Gastrocnemius medialis (tissue), 4 donors: ENCODE results near the gene SYT14. TPM values are rescaled to one million over a fixed set of nuclear protein-coding genes. Genes with fewer than 3 reads are reported as not detected.
"Not testable (repeated sequence)": the region's sequence is repeated elsewhere in the genome, so short reads cannot be mapped to it uniquely, and the experiment has no call there.

ENCODE experiments used
- ATAC-seq, 2 donors: fragments of 150-250 bp; one replicate each; pipeline ENCODE4 v1.9.1; 2016
- DNase-seq, 2 donors: peaks; one replicate each; pipeline ENCODE4 v3.0.0-alpha.2; 2019
- H3K27ac ChIP-seq, 4 donors: fragments of 200-600 bp; sonication (generic); 1 replicate in 1 of 4; 2 replicates in 3 of 4; pipeline ENCODE4 v1.5.1; 2016 to 2018; ENCODE audit warnings: mild to moderate bottlenecking in 2 of 4, moderate library complexity in 1 of 4
- H3K27me3 ChIP-seq, 3 donors: fragments of 200-600 bp; sonication (generic) in 2 of 3; 1 replicate in 1 of 3; 2 replicates in 2 of 3; pipeline versions ENCODE4 v1.5.1 to v1.6.0; 2016 to 2019; ENCODE audit warnings: mild to moderate bottlenecking in 1 of 3, moderate library complexity in 1 of 3
- H3K36me3 ChIP-seq, 2 donors: fragments of 200-600 bp; sonication (generic) in 1 of 2; one replicate each; pipeline ENCODE4 v1.5.1; 2017 to 2018
- H3K4me1 ChIP-seq, 2 donors: fragments of 200-600 bp; sonication (generic) in 1 of 2; one replicate each; pipeline ENCODE4 v1.5.1; 2016 to 2017; ENCODE audit warnings: mild to moderate bottlenecking in 2 of 2
- H3K4me3 ChIP-seq, 4 donors: fragments of 200-600 bp; sonication (generic) in 3 of 4; 1 replicate in 1 of 4; 2 replicates in 3 of 4; pipeline ENCODE4 v1.5.1; 2016 to 2019; ENCODE audit warnings: mild to moderate bottlenecking in 2 of 4
- H3K9me3 ChIP-seq, 3 donors: fragments of 200-600 bp; sonication (generic) in 2 of 3; 1 replicate in 1 of 3; 2 replicates in 2 of 3; pipeline ENCODE4 v1.5.1; 2016 to 2019
- CTCF ChIP-seq, 5 experiments: fragments of 450-650 bp in 3 of 5; fragments of 200-600 bp in 2 of 5; sonication (generic) in 2 of 5; IDR thresholded peaks in 4 of 5; conservative IDR thresholded peaks in 1 of 5; 1 replicate in 4 of 5; 2 replicates in 1 of 5; pipeline ENCODE4 v1.5.1; 2016 to 2019; ENCODE audit warnings: antibody characterized with exemption in 5 of 5, mild to moderate bottlenecking in 3 of 5, moderate library complexity in 3 of 5
- POLR2A ChIP-seq, 2 donors: fragments of 450-650 bp; IDR thresholded peaks; one replicate each; pipeline ENCODE4 v1.6.1; 2017; ENCODE audit warnings: antibody characterized with exemption in 2 of 2, mild to moderate bottlenecking in 2 of 2, moderate library complexity in 2 of 2
- in situ Hi-C, 4 donors: fragments of 200-750 bp; cut with MboI; loops; one replicate each; pipeline versions ENCODE4 v1.15.0 to v1.8.0; 2017; ENCODE audit warnings: low sequenced_read_pairs in 4 of 4
- intact Hi-C: fragments of 100-400 bp; cut with DNase I; formaldehyde crosslinking; loops from one replicate; pipeline ENCODE4 v1.15.1; 2023; ENCODE audit warnings: low total_unique reads
- total RNA-seq, 4 donors: library from RNA; depleted of rRNA; stranded (reverse); fragments of >200 nt; gene quantifications; one replicate each; pipeline versions ENCODE4 v1.1.0 to v1.2.3, GENCODE V29; 2016

The SYT14 gene
- total RNA-seq, result 1 to 10 TPM in 1 of 4 donors, under 1 TPM in 2, not detected in 1; 0.05 to 1.1 (median 0.11) TPM

- intact Hi-C loops (no loop called here), in situ Hi-C loops (no loop called here)
- Histone ChIP-seq H3K4me1 (no peaks in the 10 kb centered on the region), H3K36me3 (no peaks in the 10 kb centered on the region), H3K27ac (no peak within 1 kb of the TSS), H3K27me3 (peaks cover 14 to 41% (median 36%) of the 10 kb centered on the region in 3 donors), H3K4me3 (no peak within 1 kb of the TSS), H3K9me3 (no peaks in the 10 kb centered on the region)
- ATAC-seq (no peak), DNase-seq (no peak)
- TF ChIP-seq POLR2A (IDR thresholded peaks at IDR 0.05) (no peak), CTCF (IDR thresholded peaks at IDR 0.05 in 4 of 5, conservative IDR thresholded peaks at IDR 0.05 in 1 of 5) (no peak)
Observed at GRCh38 chr1:209937996-209938959, at the start of gene SYT14. TSS of gene SYT14 (plus strand) at chr1:209938217. CDS start at chr1:209938265, 48 bp downstream.

DNA sequence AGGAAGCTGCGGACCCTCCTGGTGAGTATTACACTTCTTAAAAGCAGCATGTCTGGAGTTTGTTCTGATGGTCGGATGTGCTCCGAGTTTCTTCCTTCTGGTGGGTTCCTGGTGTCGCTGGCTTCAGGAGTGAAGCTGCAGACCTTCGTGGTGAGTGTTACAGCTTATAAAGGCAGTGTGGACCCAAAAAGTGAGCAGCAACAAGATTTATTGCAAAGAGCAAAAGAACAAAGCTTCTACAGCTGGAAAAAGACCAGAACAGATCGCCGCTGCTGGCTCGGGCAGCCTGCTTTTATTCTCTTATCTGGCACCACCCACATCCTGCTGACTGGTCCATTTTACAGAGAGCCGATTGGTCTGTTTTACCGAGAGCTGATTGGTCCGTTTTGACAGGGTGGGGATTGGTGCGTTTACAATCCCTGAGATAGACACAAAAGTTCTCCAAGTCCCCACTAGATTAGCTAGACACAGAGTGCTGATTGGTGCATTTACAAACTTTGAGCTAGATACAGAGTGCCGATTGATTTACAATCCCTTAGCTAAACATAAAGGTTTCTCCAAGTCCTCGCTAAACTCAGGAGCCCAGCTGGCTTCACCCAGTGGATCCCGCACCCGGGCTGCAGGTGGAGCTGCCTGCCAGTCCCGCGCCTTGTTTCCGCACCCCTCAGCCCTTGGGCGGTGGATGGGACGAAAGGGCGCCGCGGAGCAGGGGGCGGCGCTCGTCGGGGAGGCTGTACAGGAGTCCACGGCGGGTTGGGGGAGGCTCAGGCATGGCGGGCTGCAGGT, 49.5 kb upstream of the SYT14 start:
- intact Hi-C loops, H3K4me1 ChIP-seq, in situ Hi-C loops, H3K27ac ChIP-seq, ATAC-seq, H3K9me3 ChIP-seq, H3K4me3 ChIP-seq, H3K36me3 ChIP-seq, DNase-seq, H3K27me3 ChIP-seq: not testable (repeated sequence)

DNA sequence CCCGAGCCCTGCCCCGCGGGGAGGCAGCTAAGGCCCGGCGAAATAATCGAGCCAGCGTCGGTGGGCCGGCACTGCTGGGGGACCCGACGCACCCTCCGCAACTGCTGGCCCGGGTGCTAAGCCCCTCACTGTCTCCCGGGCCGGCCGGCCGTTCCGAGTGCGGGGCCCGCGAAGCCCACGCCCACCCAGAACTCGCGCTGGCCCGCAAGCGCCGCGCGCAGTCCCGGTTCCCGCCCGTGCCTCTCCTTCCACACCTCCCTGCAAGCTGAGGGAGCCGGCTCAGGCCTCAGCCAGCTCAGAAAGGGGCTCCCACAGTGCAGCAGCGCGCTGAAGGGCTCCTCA, 49.0 kb upstream of the SYT14 start:
- DNase-seq (no peak), ATAC-seq (no peak)
- Histone ChIP-seq H3K27ac (no peak overlapping the region), H3K27me3 (no peaks in the 10 kb centered on the region), H3K36me3 (no peaks in the 10 kb centered on the region), H3K9me3 (no peaks in the 10 kb centered on the region), H3K4me1 (no peaks in the 10 kb centered on the region), H3K4me3 (no peak overlapping the region)
- in situ Hi-C loops (no loop called here), intact Hi-C loops (no loop called here)
- TF ChIP-seq POLR2A (IDR thresholded peaks at IDR 0.05), result no peak

DNA sequence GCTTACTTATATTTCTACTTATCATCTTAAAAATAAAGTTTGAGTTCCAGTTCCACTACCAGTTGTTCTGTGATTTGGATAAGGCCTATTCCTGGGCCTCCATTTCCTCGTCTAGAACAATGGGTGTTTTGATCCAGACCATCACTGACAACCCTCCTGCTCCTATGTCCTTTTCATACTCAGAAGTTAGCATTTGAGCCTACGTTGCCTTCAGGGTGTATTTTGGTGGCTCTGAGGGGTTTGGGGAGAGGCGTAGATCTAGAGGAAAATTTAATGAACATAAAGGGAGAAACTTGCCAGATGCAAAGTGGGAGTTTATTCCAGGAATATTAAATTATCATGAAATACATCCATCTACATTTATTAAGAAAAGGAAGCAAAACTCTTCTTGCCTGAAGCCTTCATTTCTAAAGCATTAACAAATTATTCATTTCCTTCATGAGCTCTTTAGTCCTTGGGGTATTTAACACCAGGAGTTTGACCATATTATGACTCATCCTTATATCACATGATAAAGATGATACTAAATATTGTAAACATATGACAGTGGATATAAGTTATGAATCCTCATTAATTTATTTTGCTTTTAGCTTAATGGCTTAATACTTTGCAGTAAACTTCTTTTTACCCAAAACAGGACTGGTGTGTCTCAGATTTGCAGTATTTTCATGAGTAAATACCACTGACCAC, 47.2 kb upstream of the SYT14 start:
- ATAC-seq, result no peak

DNA sequence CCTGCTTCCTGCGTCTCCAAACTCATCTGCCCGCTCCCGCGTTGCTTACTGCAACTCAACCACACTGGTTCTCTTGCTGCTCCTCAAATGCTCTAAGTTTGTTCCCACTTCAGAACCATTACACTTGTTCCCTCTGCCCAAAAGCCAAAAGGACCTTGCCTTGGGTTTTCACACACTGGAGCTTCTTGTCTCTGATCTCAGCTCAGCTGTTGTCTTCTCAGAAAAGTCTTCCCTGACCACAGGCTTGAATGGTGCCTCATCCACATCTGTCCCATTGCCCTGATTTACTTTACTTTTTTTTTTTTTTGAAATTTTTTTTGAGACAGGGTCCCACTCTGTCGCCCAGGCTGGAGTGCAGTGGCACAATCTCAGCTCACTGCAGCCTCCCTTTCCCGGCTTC, 44.3 kb upstream of the SYT14 start:
- Histone ChIP-seq H3K4me1 (no peaks in the 10 kb centered on the region), H3K4me3 (no peak overlapping the region), H3K27me3 (no peaks in the 10 kb centered on the region), H3K27ac (no peak overlapping the region), H3K36me3 (no peaks in the 10 kb centered on the region), H3K9me3 (no peaks in the 10 kb centered on the region)
- intact Hi-C loops, result no loop called here
- TF ChIP-seq POLR2A (IDR thresholded peaks at IDR 0.05), result no peak
- TF ChIP-seq CTCF (IDR thresholded peaks at IDR 0.05 in 4 of 5, conservative IDR thresholded peaks at IDR 0.05 in 1 of 5), result no peak
- ATAC-seq (no peak), DNase-seq (no peak)
- in situ Hi-C loops, result no loop called here

More for the DNA sequence above, 47.2 kb upstream of the SYT14 start:
- DNase-seq, result no peak
- H3K4me1 ChIP-seq, result no peaks in the 10 kb centered on the region
- no peaks in the 10 kb centered on the region for H3K27me3 ChIP-seq
- no peak overlapping the region for H3K4me3 ChIP-seq
- no peak overlapping the region for H3K27ac ChIP-seq
- in situ Hi-C loops (no loop called here), intact Hi-C loops (no loop called here)
- H3K36me3 ChIP-seq, result no peaks in the 10 kb centered on the region
- no peaks in the 10 kb centered on the region for H3K9me3 ChIP-seq
- TF ChIP-seq CTCF (IDR thresholded peaks at IDR 0.05 in 4 of 5, conservative IDR thresholded peaks at IDR 0.05 in 1 of 5) (no peak), POLR2A (IDR thresholded peaks at IDR 0.05) (no peak)
